Measurements from ENCODE around the gene MAPK12.

DNA sequence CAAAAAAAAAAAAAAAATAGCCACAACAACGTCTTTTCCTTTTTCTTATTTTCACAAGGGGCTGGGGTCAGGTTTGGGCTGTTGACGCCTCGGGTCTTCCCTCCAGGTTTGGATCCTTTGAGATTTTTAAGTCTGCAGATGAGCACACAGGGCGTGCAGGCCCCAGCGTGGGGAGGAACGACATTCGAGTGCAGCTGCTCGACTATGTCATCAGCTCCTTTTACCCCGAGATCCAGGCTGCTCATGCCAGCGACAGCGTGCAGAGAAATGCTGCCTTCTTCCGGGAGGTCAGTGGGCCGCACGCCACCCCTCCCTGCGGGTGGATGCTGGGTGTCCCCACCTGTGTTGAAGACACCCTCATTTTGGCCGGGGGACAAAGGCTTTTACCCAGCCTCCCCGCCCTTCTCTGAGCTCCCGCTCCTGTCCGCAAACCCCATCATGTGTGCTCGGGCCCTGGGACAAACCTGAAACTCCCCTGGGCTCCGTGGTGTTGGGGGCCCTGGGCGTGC, 53.0 kb downstream of the MAPK12 start:
- TF ChIP-seq SMC3 (IDR thresholded peaks at IDR 0.05; ENCODE audit: low read depth, low read length) (no peak), CTCF (conservative IDR thresholded peaks at IDR 0.05; ENCODE audit: low read depth, low read length) (no peak), RFX5 (IDR thresholded peaks at IDR 0.05; ENCODE audit: low read depth, low read length) (no peak), POLR2A (IDR thresholded peaks at IDR 0.05; ENCODE audit: low read depth, low read length) (no peak), USF2 (IDR thresholded peaks at IDR 0.05; ENCODE audit: low read depth, low read length) (no peak), NFE2L2 (IDR thresholded peaks at IDR 0.05; ENCODE audit: low read depth, low read length) (no peak)
- TF ChIP-seq, protein P1, sequence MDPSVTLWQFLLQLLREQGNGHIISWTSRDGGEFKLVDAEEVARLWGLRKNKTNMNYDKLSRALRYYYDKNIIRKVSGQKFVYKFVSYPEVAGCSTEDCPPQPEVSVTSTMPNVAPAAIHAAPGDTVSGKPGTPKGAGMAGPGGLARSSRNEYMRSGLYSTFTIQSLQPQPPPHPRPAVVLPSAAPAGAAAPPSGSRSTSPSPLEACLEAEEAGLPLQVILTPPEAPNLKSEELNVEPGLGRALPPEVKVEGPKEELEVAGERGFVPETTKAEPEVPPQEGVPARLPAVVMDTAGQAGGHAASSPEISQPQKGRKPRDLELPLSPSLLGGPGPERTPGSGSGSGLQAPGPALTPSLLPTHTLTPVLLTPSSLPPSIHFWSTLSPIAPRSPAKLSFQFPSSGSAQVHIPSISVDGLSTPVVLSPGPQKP (IDR thresholded peaks at IDR 0.05; ENCODE audit: borderline replicate concordance, low read depth, low read length), result no peak
